ENCODE results near the gene FBXW5. TPM values are rescaled to one million over a fixed set of nuclear protein-coding genes. Genes with fewer than 3 reads are reported as not detected.
A peak's percentile ranks its signal among the peaks of the same experiment; 100 is the strongest.

FBXW5 gene, protein sequence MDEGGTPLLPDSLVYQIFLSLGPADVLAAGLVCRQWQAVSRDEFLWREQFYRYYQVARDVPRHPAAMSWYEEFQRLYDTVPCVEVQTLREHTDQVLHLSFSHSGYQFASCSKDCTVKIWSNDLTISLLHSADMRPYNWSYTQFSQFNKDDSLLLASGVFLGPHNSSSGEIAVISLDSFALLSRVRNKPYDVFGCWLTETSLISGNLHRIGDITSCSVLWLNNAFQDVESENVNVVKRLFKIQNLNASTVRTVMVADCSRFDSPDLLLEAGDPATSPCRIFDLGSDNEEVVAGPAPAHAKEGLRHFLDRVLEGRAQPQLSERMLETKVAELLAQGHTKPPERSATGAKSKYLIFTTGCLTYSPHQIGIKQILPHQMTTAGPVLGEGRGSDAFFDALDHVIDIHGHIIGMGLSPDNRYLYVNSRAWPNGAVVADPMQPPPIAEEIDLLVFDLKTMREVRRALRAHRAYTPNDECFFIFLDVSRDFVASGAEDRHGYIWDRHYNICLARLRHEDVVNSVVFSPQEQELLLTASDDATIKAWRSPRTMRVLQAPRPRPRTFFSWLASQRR
- total RNA-seq (2014; rRNA removed; shearing (Covaris generic)): 118 and 124 TPM in 2 replicates

GRCh38 chr9:136944519-136945332 is at the start of gene FBXW5, which contains the start of gene C8G:
Gene FBXW5, minus strand, starts transcription at chr9:136944738. Its CDS starts 655 bp downstream, at chr9:136944083.
Gene C8G, plus strand, starts transcription at chr9:136945243. Its CDS starts 78 bp downstream, at chr9:136945321.
- peak; percentile 87 for DNase-seq (ENCODE audit: low spot score)
- in situ Hi-C loops (cut with HindIII; ENCODE audit: low sequenced_read_pairs): loop anchor here (25.0 kb wide), 2 partner anchors 93 to 218 kb away; partner anchors contain the start of genes ABCA2, FUT7, LRRC26 and NPDC1

DNA sequence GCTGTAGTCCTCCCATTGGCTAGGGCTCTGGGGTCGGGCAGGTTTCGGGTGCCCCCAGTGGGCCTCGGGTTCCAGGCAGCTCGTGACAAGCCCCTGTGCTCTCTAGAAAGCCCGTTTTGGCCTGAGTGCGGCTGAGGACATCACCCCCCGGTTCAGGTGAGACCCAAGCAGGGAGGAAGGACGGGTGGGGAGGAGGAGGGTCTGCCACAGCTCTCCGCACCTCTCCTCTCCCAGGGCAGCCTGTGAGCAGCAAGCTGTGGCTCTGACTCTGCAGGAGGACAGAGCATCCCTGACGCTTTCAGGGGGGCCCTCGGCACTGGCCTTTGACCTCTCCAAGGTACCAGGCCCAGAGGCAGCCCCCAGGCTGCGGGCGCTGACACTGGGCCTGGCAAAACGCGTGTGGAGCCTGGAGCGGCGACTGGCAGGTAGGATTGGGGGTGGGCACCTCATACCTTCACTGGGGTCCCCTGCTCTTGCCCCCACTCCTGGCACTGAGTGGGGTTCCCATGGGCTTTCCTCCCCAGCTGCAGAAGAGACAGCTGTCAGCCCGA is 48.4 kb upstream of the FBXW5 start:
- in situ Hi-C loops (cut with HindIII; ENCODE audit: low sequenced_read_pairs): no loop called here
- DNase-seq (ENCODE audit: low spot score): no peak

DNA sequence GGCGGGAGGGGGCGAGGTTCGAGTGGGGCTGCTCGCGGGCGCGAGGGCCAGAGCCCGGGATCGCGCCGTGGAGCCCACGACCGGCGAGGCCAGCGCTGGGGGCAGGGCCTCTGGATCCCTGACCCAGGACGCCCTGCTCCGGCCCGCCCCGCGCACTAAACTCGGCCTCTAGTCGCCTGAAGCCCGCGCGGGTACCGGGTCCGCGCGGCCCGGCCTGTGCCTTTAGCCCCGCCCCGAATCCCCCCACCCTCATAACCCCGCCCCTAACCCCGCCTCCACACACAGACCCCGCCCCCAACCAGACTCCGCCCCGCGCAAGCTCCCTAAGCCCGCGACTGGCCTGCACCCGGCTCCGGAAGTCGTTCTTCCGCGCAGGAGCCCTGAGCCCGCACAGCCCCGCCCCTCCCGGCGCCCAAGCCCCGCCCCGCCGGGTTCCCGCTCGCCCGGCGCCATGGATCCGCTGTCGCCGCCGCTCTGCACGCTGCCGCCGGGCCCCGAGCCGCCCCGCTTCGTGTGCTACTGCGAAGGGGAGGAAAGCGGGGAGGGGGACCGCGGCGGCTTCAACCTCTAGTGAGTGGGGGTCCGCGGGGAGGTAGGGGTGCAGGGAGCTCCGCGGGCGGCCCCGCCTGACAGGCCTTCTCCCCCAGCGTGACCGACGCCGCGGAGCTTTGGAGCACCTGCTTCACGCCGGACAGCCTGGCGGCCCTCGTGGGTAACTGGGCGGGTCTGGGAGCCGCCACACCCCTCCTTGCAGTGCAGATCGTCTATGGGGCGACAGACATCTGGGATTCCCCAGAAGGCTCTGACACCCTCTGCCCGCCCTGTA is 47.7 kb upstream of the FBXW5 start, which contains the start of gene PAXX:
PAXX (plus strand) TSS at position 430 of the 826 bp plus-strand sequence; CDS start at position 452, 22 bp downstream.
- in situ Hi-C loops (cut with HindIII; ENCODE audit: low sequenced_read_pairs): no loop called here
- DNase-seq (ENCODE audit: low spot score): peak; percentile 91

DNA sequence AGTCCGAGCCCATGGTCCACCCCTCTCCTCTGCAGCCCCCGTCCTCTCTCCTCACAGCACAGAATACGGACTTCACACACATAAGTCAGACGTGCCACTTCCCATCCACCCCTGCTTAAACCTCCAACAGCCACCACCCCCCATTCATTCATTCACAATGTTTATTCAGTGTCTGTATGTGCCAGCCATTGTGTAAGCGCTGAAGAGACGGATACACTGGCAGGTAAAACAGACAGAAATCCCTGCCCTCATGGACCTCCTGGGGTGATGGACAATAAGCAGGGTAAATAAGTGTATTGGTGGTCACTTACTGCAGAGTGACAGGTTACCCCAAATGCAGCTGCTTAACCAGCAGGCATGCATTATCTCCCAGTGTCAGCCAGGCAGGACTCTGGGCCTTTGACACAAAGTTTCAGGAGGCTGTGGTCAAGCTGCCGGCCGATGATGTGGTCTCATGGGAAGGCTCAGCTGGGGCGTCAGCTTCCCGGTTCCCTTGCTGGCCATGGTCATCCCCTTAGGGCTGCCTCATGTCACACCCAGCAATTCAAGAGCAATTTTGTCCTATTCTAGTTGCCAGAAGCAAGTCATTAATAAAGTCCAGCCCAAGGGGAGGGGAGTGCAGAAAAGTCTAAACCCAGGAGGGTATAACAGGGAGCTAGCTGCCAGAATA is 45.8 kb upstream of the FBXW5 start:
- in situ Hi-C loops (cut with HindIII; ENCODE audit: low sequenced_read_pairs): no loop called here
- DNase-seq (ENCODE audit: low spot score): no peak

DNA sequence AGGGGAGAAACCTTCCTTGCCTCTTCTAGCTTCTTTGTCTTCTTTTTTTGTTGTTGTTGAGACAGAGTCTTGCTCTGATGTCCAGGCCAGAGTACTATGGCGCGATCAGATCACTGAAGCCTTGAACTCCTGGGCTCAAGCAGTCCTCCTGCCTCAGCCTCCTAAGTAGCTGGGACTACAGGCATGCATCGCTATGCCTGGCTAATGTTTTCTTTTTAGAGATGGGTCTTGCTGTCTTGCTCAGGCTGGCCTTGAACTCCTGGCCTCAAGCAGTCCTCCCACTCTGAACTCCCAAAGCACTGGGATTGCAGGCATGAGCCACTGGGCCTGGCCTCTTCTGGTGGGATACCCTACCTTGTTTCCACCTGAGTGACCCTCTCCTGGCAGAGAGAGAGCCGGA is 44.3 kb upstream of the FBXW5 start:
- no peak for DNase-seq (ENCODE audit: low spot score)
- in situ Hi-C loops (cut with HindIII; ENCODE audit: low sequenced_read_pairs): no loop called here

DNA sequence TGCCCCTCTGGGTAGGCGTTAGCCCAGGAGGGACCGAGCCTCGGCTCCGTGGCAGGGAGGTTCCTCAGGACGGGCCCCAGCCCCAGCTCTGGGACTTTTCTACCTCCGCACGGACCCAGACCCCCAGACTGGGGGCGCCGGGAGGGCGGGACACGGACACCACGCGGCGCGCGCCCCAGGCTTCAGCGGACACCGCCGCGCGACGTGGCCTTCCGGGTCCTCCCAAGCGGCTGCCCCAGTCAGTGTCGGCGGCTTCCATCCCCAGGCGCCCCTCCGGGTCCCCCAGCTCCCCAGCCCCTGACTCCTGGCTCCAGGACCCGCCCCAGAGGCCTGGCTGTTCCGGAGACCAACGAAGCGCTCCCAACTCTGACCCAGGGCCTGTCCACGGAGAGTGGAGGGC is 41.3 kb upstream of the FBXW5 start:
- DNase-seq (ENCODE audit: low spot score): no peak
- in situ Hi-C loops (cut with HindIII; ENCODE audit: low sequenced_read_pairs): no loop called here

- in situ Hi-C loops (cut with HindIII; ENCODE audit: low sequenced_read_pairs): no loop called here
- no peak for DNase-seq (ENCODE audit: low spot score)
Measured at GRCh38 chr9:136985027-136985602, 40.6 kb upstream of the FBXW5 start.

DNA sequence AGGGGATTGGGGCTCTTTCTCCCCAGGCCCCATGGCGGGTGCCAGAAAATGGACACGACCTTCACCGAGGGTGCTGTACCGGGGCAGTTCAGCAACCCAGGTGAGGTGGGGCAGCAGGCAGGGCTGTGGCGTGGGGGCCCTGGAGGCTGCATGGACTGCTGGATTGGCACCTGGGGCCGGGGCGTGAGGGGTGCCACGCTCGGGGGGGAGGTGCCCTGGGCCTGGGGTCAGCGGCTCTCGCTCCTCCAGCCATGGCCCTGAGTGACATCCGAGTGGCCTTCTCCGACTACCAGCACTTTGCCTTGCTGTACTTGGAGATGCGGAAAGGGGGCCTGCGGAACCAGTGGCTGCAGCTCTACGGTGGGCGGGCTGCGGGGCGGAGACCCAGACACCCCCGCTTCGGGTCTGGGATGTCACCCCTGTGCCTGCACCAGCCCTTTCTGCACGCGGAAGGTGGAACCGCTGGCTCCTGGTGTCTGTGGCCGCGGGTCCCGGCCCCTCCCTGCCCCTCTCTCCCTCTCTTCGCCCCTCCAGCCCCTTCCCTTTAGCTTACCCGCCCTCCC is 40.0 kb upstream of the FBXW5 start:
- no peak for DNase-seq (ENCODE audit: low spot score)
- in situ Hi-C loops (cut with HindIII; ENCODE audit: low sequenced_read_pairs): no loop called here

GRCh38 chr9:136983656-136984314 is 39.2 kb upstream of the FBXW5 start:
- in situ Hi-C loops (cut with HindIII; ENCODE audit: low sequenced_read_pairs): no loop called here
- no peak for DNase-seq (ENCODE audit: low spot score)

DNA sequence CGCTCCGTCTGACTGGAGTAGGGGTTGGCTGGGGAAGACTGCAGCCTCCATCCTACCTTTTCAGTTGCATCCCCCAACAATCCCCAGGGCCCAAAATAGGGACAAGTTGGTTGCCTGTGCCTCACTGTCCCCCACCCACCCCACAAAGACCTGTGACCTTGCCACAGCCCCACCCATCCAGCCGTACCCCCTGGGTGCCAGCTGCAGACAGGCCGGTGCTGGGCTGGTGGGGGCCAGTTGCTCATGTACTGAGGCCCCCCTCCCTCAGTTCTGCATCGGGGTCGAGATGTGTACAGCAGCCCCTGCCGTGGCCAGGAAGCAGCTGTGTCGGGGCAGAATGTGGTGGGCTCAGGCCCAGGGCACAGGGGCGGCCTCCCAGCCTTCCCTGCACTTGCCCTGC is 38.6 kb upstream of the FBXW5 start:
- DNase-seq (ENCODE audit: low spot score): no peak
- in situ Hi-C loops (cut with HindIII; ENCODE audit: low sequenced_read_pairs): no loop called here

DNA sequence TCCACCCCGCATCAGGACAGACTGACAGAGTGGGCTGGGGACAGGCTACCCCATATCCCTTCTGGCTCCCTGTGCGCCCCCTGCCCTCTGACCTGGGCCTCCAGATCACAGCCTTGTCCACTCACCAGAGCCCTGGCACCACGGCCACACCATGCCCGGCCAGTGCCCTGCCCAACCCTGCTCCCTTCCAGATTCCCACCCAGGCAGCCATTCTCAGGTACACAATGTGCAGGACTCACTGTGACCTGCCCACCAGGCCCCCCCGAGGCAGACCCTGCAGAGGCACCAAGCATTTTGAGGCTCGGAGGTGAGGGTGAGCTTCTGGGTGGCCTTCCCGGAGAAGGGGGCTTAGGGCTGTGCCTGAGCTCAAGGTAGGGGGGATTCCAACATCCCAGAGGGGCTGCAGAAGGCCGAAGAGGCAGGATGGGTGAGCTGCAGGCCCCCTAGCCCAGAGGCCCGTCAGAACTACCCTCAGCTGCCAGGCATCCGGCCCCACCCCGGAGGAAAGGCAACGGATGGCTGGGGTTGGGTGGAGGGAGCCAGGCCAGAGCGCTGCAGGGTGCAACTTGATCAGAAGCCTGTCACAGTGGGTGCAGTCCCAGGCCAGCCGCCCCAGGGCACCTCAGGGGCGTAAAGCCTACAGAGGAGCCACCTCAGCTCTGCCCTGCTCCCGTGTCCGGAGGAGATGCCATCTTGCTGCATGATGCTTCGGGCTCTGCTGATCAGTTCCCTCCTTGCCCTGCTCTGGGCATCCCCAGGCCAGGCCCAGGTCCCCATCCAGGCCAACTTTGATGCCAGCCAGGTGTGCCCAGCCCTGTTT is 37.9 kb upstream of the FBXW5 start, which contains the start of gene LCNL1:
LCNL1 (plus strand) TSS at position 762 of the 820 bp plus-strand sequence. CDS start 594 bp downstream, outside the sequence.
- in situ Hi-C loops (cut with HindIII; ENCODE audit: low sequenced_read_pairs): no loop called here
- DNase-seq (ENCODE audit: low spot score): no peak

DNA sequence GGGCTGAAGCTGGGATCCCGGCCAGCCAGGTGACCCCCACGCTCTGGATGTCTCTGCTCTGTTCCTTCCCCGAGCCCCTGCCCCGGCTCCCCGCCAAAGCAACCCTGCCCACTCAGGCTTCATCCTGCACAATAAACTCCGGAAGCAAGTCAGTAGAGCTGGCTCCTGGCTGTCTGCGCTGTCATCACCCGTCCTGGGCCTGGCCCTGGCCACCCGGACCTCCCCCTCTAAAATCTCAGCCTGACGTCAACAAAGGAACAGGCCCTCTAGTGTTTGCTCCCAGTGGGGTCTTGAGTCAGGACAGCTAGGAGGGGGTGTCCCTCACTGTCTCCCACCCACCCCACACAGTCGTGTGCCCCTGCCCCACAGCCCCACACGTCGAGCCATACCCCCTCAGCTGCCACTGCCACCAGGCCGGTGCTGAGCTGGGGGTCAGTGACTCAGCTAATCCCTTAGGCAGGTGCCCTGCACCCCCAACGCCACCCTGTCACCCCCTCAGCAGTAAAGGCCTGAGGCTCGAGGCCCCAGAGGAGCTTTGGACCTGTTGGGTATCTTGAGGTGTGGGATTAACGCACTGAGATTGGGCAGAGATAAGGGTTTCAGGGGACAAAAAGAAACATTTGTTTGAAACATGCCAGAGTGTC is 37.2 kb upstream of the FBXW5 start:
- in situ Hi-C loops (cut with HindIII; ENCODE audit: low sequenced_read_pairs): no loop called here

DNA sequence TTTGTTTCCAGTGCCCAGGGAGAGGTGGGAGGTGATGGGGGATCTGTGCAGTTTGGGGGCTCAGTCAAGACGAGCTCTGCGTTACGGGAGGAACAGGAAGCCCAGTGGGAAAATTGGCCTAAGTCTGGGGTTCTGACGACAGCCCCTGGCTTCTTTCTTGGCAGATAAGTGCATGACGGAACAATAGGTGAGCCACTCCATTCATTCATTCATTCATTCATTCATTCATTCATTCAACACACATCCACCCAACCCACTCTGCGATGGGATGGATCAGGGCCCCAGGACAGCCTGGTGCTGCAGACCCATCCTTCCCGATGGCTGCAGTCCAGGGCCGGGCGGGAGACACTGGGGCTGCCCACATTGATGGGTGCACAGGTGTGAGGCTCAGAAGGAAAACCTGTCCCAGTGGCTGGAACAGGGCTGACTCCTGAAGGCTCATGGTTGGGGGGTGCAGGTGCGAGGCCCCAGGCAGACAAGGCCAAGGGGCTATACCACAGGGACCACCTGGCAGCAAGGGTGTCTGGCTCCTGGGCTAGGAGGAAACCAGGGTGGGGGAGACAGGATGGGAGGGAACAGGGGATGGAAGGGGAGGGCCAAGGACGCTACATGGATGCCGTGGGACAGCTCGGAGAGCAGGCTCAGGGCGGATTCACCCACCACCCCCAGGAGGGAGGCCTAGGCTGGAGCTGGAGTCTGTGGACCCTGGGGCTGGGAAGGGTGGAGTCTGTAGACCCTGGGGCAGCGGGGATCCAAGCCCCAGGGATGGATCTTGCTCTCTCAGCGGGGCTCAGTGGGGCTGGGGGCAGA is 36.3 kb upstream of the FBXW5 start:
- in situ Hi-C loops (cut with HindIII; ENCODE audit: low sequenced_read_pairs): no loop called here
- DNase-seq (ENCODE audit: low spot score): no peak

More for the DNA sequence above, 37.2 kb upstream of the FBXW5 start:
- no peak for DNase-seq (ENCODE audit: low spot score)

- DNase-seq (ENCODE audit: low spot score): no peak
- in situ Hi-C loops (cut with HindIII; ENCODE audit: low sequenced_read_pairs): no loop called here
Measured at GRCh38 chr9:136979769-136980587, 35.4 kb upstream of the FBXW5 start.
